IPS-20b (cell line): Measurements from ENCODE around the gene USH1G.
"Not testable (repeated sequence)": the region's sequence is repeated elsewhere in the genome, so short reads cannot be mapped to it uniquely, and the experiment has no call there.

Source experiments
- H3K27ac ChIP-seq: one replicate; pipeline ENCODE4 v1.5.1; 2013; ENCODE audit warnings: low read length
- H3K27me3 ChIP-seq: 2 replicates; pipeline ENCODE4 v1.6.1; 2013; ENCODE audit warnings: mild to moderate bottlenecking, low read length, inconsistent platforms; ENCODE audit not compliant: insufficient read depth
- H3K36me3 ChIP-seq: 2 replicates; pipeline ENCODE4 v1.6.1; 2013; ENCODE audit warnings: low read depth, mild to moderate bottlenecking, inconsistent platforms, low read length, moderate library complexity; ENCODE audit not compliant: insufficient read depth
- H3K4me1 ChIP-seq: 2 replicates; pipeline ENCODE4 v1.6.1; 2013; ENCODE audit warnings: mild to moderate bottlenecking, control low read depth, inconsistent platforms, low read length, moderate library complexity; ENCODE audit not compliant: insufficient read depth
- H3K4me3 ChIP-seq: 2 replicates; pipeline ENCODE4 v1.5.1; 2013; ENCODE audit warnings: mild to moderate bottlenecking, low read length, inconsistent platforms
- H3K9ac ChIP-seq: 2 replicates; pipeline ENCODE4 v1.6.1; 2013; ENCODE audit warnings: low read depth, mild to moderate bottlenecking, inconsistent platforms, low read length, moderate library complexity
- H3K9me3 ChIP-seq: 2 replicates; pipeline ENCODE4 v1.6.1; 2013; ENCODE audit warnings: mild to moderate bottlenecking, low read depth, low read length, inconsistent platforms; ENCODE audit not compliant: insufficient read depth

USH1G gene

GRCh38 chr17:74911423-74911822 lies 11.6 kb downstream of the USH1G start:
- H3K27me3 ChIP-seq, H3K36me3 ChIP-seq, H3K9ac ChIP-seq, H3K4me3 ChIP-seq, H3K27ac ChIP-seq, H3K9me3 ChIP-seq: not testable (repeated sequence)
- peaks cover 17% of the 10 kb centered on the region; the same call in 1 of the 2 replicates for H3K4me1 ChIP-seq

GRCh38 chr17:74909097-74909496 lies 14.0 kb downstream of the USH1G start:
- H3K9me3 ChIP-seq, H3K27me3 ChIP-seq, H3K9ac ChIP-seq, H3K36me3 ChIP-seq, H3K27ac ChIP-seq: not testable (repeated sequence)
- H3K4me1 ChIP-seq = peaks cover 17% of the 10 kb centered on the region; the same call in 1 of the 2 replicates
- peak overlapping the region; percentile 29; the same call in 1 of the 2 replicates for H3K4me3 ChIP-seq

GRCh38 chr17:74907012-74907411 lies 16.0 kb downstream of the USH1G start:
- Histone ChIP-seq H3K9ac (no peak overlapping the region), H3K4me3 (no peak overlapping the region), H3K9me3 (no peaks in the 10 kb centered on the region), H3K27me3 (peaks cover 10% of the 10 kb centered on the region; the same call in 1 of the 2 replicates), H3K4me1 (peaks cover 17% of the 10 kb centered on the region; the same call in 1 of the 2 replicates), H3K27ac (no peak overlapping the region), H3K36me3 (no peaks in the 10 kb centered on the region)

GRCh38 chr17:74906214-74906793 lies 16.8 kb downstream of the USH1G start:
- not testable (repeated sequence) for H3K9ac ChIP-seq, H3K4me3 ChIP-seq, H3K27ac ChIP-seq, H3K36me3 ChIP-seq, H3K9me3 ChIP-seq
- H3K4me1 ChIP-seq = peaks cover 17% of the 10 kb centered on the region; the same call in 1 of the 2 replicates
- H3K27me3 ChIP-seq = peaks cover 10% of the 10 kb centered on the region

GRCh38 chr17:74904687-74905409 lies 18.2 kb downstream of the USH1G start:
- peaks cover 10% of the 10 kb centered on the region; the same call in 1 of the 2 replicates for H3K4me1 ChIP-seq
- no peaks in the 10 kb centered on the region for H3K36me3 ChIP-seq
- H3K9me3 ChIP-seq = no peaks in the 10 kb centered on the region
- H3K27me3 ChIP-seq = peaks cover 10% of the 10 kb centered on the region
- no peak overlapping the region for H3K9ac ChIP-seq
- no peak overlapping the region for H3K4me3 ChIP-seq
- no peak overlapping the region for H3K27ac ChIP-seq

GRCh38 chr17:74903671-74904070 lies 19.4 kb downstream of the USH1G start:
- H3K4me3 ChIP-seq = no peak overlapping the region
- no peaks in the 10 kb centered on the region for H3K36me3 ChIP-seq
- H3K27me3 ChIP-seq = peaks cover 9% of the 10 kb centered on the region
- no peaks in the 10 kb centered on the region for H3K9me3 ChIP-seq
- H3K27ac ChIP-seq = no peak overlapping the region
- H3K4me1 ChIP-seq = peaks cover under 1% of the 10 kb centered on the region; the same call in 1 of the 2 replicates
- H3K9ac ChIP-seq = no peak overlapping the region; the same call in 1 of the 2 replicates

- Histone ChIP-seq H3K4me1 (no peaks in the 10 kb centered on the region; the same call in 1 of the 2 replicates), H3K27ac (no peak overlapping the region), H3K27me3 (peaks cover 6% of the 10 kb centered on the region), H3K4me3 (no peak overlapping the region), H3K9me3 (no peaks in the 10 kb centered on the region), H3K9ac (no peak overlapping the region), H3K36me3 (no peaks in the 10 kb centered on the region)
Measured at GRCh38 chr17:74903034-74903433, 20.0 kb downstream of the USH1G start.

GRCh38 chr17:74901353-74902135 lies 21.5 kb downstream of the USH1G start:
- H3K4me1 ChIP-seq = no peaks in the 10 kb centered on the region; the same call in 1 of the 2 replicates

GRCh38 chr17:74900208-74900607 lies 22.8 kb downstream of the USH1G start:
- H3K9ac ChIP-seq = no peak overlapping the region
- H3K9me3 ChIP-seq = no peaks in the 10 kb centered on the region
- no peak overlapping the region for H3K27ac ChIP-seq
- no peaks in the 10 kb centered on the region; the same call in 1 of the 2 replicates for H3K4me1 ChIP-seq
- H3K4me3 ChIP-seq = no peak overlapping the region
- no peaks in the 10 kb centered on the region for H3K36me3 ChIP-seq
- H3K27me3 ChIP-seq = peaks cover 29% of the 10 kb centered on the region

More at GRCh38 chr17:74901353-74902135, 21.5 kb downstream of the USH1G start:
- no peaks in the 10 kb centered on the region for H3K9me3 ChIP-seq
- no peak overlapping the region for H3K9ac ChIP-seq
- no peak overlapping the region for H3K4me3 ChIP-seq
- no peak overlapping the region for H3K27ac ChIP-seq
- H3K36me3 ChIP-seq = no peaks in the 10 kb centered on the region
- peaks cover 16% of the 10 kb centered on the region for H3K27me3 ChIP-seq

- H3K9me3 ChIP-seq = no peaks in the 10 kb centered on the region
- no peaks in the 10 kb centered on the region for H3K4me1 ChIP-seq
- no peak overlapping the region for H3K9ac ChIP-seq
- no peak overlapping the region for H3K27ac ChIP-seq
- H3K36me3 ChIP-seq = no peaks in the 10 kb centered on the region
- peaks cover 40% of the 10 kb centered on the region for H3K27me3 ChIP-seq
- H3K4me3 ChIP-seq = no peak overlapping the region
Measured at GRCh38 chr17:74898376-74898946, 24.6 kb downstream of the USH1G start.

- H3K9ac ChIP-seq = no peak overlapping the region
- H3K27me3 ChIP-seq = peaks cover 74% of the 10 kb centered on the region
- H3K9me3 ChIP-seq = no peaks in the 10 kb centered on the region
- H3K36me3 ChIP-seq = no peaks in the 10 kb centered on the region
- H3K4me3 ChIP-seq = peak overlapping the region; percentile 67; the same call in 1 of the 2 replicates
- no peaks in the 10 kb centered on the region for H3K4me1 ChIP-seq
- H3K27ac ChIP-seq = no peak overlapping the region
Measured at GRCh38 chr17:74893936-74894671, 29.0 kb downstream of the USH1G start.
